ENCODE results near the gene TRIM9. TPM values are rescaled to one million over a fixed set of nuclear protein-coding genes. Genes with fewer than 3 reads are reported as not detected.

TRIM9 gene
- total and polyA plus RNA-seq, 2 experiments from 2014 or later = 4.4 to 6.2 TPM

GRCh38 chr14:50936016-50936340, 158.9 kb downstream of the TRIM9 start:
- Histone ChIP-seq H3K9me2 (ENCODE audit: insufficient read depth) (no peaks in the 10 kb centered on the region), H3K36me3 (ENCODE audit: insufficient read depth) (peaks cover 21% of the 10 kb centered on the region), H3K4me3 (no peak overlapping the region), H3K27me3 (ENCODE audit: insufficient read depth) (no peaks in the 10 kb centered on the region), H3K27ac (ENCODE audit: low read depth) (no peak overlapping the region), H3F3A (replicated peaks; ENCODE audit: low read depth) (no peaks in the 10 kb centered on the region; the same call in 1 of the 2 replicates), H4K20me1 (replicated peaks; ENCODE audit: insufficient read depth) (peaks cover 5% of the 10 kb centered on the region), H3K4me2 (no peak overlapping the region), H2AFZ (no peak overlapping the region), H3K4me1 (ENCODE audit: insufficient read depth) (no peaks in the 10 kb centered on the region), H3K79me2 (replicated peaks; ENCODE audit: insufficient read depth) (peaks cover 4% of the 10 kb centered on the region; the same call in 1 of the 2 replicates)
- no peak overlapping the region for H3K27ac Mint-ChIP-seq
- TF ChIP-seq ZNF331 (CRISPR knock-in tag; IDR thresholded peaks at IDR 0.05; ENCODE audit: low read depth) (no peak), ZNF114 (CRISPR knock-in tag; IDR thresholded peaks at IDR 0.05) (no peak), STAT1 (IDR thresholded peaks at IDR 0.05; ENCODE audit: unreplicated experiment) (no peak), ETS1 (IDR thresholded peaks at IDR 0.05) (no peak), JUNB (IDR thresholded peaks at IDR 0.05; ENCODE audit: unreplicated experiment) (no peak), EZH2phosphoT487 (IDR thresholded peaks at IDR 0.05; ENCODE audit: unreplicated experiment) (no peak), NANOG (IDR thresholded peaks at IDR 0.05; ENCODE audit: borderline replicate concordance) (no peak), EZH2 (IDR thresholded peaks at IDR 0.05; ENCODE audit: low read depth, unreplicated experiment) (no peak), POLR2AphosphoS5 (IDR thresholded peaks at IDR 0.05; ENCODE audit: low read depth) (no peak), CREB1 (CRISPR knock-in tag; IDR thresholded peaks at IDR 0.05; ENCODE audit: low read depth) (no peak), ZNF462 (CRISPR knock-in tag; IDR thresholded peaks at IDR 0.05) (no peak)
- TF ChIP-seq, protein P1, sequence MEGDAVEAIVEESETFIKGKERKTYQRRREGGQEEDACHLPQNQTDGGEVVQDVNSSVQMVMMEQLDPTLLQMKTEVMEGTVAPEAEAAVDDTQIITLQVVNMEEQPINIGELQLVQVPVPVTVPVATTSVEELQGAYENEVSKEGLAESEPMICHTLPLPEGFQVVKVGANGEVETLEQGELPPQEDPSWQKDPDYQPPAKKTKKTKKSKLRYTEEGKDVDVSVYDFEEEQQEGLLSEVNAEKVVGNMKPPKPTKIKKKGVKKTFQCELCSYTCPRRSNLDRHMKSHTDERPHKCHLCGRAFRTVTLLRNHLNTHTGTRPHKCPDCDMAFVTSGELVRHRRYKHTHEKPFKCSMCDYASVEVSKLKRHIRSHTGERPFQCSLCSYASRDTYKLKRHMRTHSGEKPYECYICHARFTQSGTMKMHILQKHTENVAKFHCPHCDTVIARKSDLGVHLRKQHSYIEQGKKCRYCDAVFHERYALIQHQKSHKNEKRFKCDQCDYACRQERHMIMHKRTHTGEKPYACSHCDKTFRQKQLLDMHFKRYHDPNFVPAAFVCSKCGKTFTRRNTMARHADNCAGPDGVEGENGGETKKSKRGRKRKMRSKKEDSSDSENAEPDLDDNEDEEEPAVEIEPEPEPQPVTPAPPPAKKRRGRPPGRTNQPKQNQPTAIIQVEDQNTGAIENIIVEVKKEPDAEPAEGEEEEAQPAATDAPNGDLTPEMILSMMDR (conservative IDR thresholded peaks at IDR 0.05; ENCODE audit: low read depth in 2 of 2) = no peak
- TF ChIP-seq, protein P2, sequence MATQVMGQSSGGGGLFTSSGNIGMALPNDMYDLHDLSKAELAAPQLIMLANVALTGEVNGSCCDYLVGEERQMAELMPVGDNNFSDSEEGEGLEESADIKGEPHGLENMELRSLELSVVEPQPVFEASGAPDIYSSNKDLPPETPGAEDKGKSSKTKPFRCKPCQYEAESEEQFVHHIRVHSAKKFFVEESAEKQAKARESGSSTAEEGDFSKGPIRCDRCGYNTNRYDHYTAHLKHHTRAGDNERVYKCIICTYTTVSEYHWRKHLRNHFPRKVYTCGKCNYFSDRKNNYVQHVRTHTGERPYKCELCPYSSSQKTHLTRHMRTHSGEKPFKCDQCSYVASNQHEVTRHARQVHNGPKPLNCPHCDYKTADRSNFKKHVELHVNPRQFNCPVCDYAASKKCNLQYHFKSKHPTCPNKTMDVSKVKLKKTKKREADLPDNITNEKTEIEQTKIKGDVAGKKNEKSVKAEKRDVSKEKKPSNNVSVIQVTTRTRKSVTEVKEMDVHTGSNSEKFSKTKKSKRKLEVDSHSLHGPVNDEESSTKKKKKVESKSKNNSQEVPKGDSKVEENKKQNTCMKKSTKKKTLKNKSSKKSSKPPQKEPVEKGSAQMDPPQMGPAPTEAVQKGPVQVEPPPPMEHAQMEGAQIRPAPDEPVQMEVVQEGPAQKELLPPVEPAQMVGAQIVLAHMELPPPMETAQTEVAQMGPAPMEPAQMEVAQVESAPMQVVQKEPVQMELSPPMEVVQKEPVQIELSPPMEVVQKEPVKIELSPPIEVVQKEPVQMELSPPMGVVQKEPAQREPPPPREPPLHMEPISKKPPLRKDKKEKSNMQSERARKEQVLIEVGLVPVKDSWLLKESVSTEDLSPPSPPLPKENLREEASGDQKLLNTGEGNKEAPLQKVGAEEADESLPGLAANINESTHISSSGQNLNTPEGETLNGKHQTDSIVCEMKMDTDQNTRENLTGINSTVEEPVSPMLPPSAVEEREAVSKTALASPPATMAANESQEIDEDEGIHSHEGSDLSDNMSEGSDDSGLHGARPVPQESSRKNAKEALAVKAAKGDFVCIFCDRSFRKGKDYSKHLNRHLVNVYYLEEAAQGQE (IDR thresholded peaks at IDR 0.05; ENCODE audit: unreplicated experiment) = no peak
- H3K4me3 Mint-ChIP-seq = no peak overlapping the region
- peaks cover 12% of the 10 kb centered on the region for H3K36me3 Mint-ChIP-seq (ENCODE audit: low read depth)
- H3K9me3 Mint-ChIP-seq = no peaks in the 10 kb centered on the region
- DNase-seq (ENCODE audit: low spot score) (no peak), ATAC-seq (no peak)
- H3K4me1 Mint-ChIP-seq = peaks cover 4% of the 10 kb centered on the region; the same call in 2 of the 3 replicates
- H3K27me3 Mint-ChIP-seq (ENCODE audit: insufficient read depth, low read depth, poor library complexity) = no peaks in the 10 kb centered on the region
